Panc1 (cell line): ENCODE measurements around the gene PRR4. TPM values are rescaled to one million over a fixed set of nuclear protein-coding genes. Genes with fewer than 3 reads are reported as not detected.

ENCODE experiments used
- ATAC-seq: fragments of 200-7000 bp; cut with Tn5 transposase; 2 replicates; pipeline ENCODE4 v1.9.1; 2020; ENCODE audit warnings: mild to moderate bottlenecking, moderate library complexity
- BruUV-seq: library from RNA; stranded (reverse); fragments of 400-500 nt; replicated peaks from 2 replicates; lab custom pipeline; 2021; lab: Mats Ljungman, UMichigan
- CTCF ChIA-PET: fragments of 300-600 bp; sonication (Branson Sonifier 250); formaldehyde crosslinking; loops from one replicate; lab custom pipeline; 2022; ENCODE audit warnings: antibody characterized with exemption; lab: Charles Lee
- POLR2A ChIA-PET: fragments of 300-600 bp; sonication (Branson Sonifier 250); formaldehyde crosslinking; loops from one replicate; lab custom pipeline; 2022; ENCODE audit warnings: antibody characterized with exemption; lab: Charles Lee
- DNase-seq: peaks from one replicate; pipeline ENCODE4 v3.0.0-alpha.2; 2010; ENCODE audit warnings: low read depth, low spot score
- H3K27ac ChIP-seq: 2 replicates; pipeline ENCODE4 v1.5.1; 2011; ENCODE audit warnings: mild to moderate bottlenecking, low read length, inconsistent platforms
- H3K27me3 ChIP-seq: fragments of 200-500 bp; sonication (Bioruptor generic); 2 replicates; pipeline ENCODE4 v1.6.0; 2014; ENCODE audit warnings: low read length, inconsistent platforms; ENCODE audit not compliant: control insufficient read depth, insufficient read depth
- H3K36me3 ChIP-seq: fragments of 200-500 bp; sonication (Bioruptor generic); 2 replicates; pipeline ENCODE4 v1.5.1; 2014; ENCODE audit warnings: inconsistent platforms, mild to moderate bottlenecking, low read length, moderate library complexity; ENCODE audit not compliant: control insufficient read depth, insufficient read depth
- H3K4me1 ChIP-seq: 2 replicates; pipeline ENCODE4 v1.5.1; 2011; ENCODE audit warnings: inconsistent platforms, mild to moderate bottlenecking, low read length, moderate library complexity; ENCODE audit not compliant: control insufficient read depth, insufficient read depth
- H3K4me3 ChIP-seq, 2 experiments: 2 replicates each; pipeline ENCODE4 v1.5.1; 2011 to 2012; ENCODE audit warnings: low read depth in 2 of 2, low read length in 2 of 2, mild to moderate bottlenecking in 2 of 2, inconsistent platforms in 1 of 2, moderate library complexity in 1 of 2
- H3K9me3 ChIP-seq: fragments of 200-500 bp; sonication (Bioruptor generic); 2 replicates; pipeline ENCODE4 v1.5.1; 2014; ENCODE audit warnings: low read depth, mild to moderate bottlenecking, inconsistent platforms, low read length, moderate library complexity; ENCODE audit not compliant: control insufficient read depth, insufficient read depth
- POLR2AphosphoS5 ChIP-seq: IDR thresholded peaks from 2 replicates; pipeline ENCODE4 v1.6.1; 2012; ENCODE audit warnings: mild to moderate bottlenecking, low read depth, low read length, moderate library complexity
- SIN3A ChIP-seq: IDR thresholded peaks from 2 replicates; pipeline ENCODE4 v1.6.1; 2012; ENCODE audit warnings: low read depth, mild to moderate bottlenecking, low read length, moderate library complexity, borderline replicate concordance; ENCODE audit not compliant: insufficient read depth
- TCF7L2 ChIP-seq: IDR thresholded peaks from 2 replicates; pipeline ENCODE4 v1.6.1; 2011; ENCODE audit warnings: mild to moderate bottlenecking, low read depth, low read length, inconsistent platforms
- in situ Hi-C: cut with HindIII; loops from 2 replicates; pipeline ENCODE4 v1.10.0; 2016; ENCODE audit warnings: low sequenced_read_pairs, low pct_unique_long_range_greater_than_20kb
- intact Hi-C: fragments of 100-400 bp; cut with micrococcal nuclease; formaldehyde crosslinking; loops from one replicate; pipeline ENCODE4 v1.10.0; 2022; ENCODE audit not compliant: unreplicated experiment
- total RNA-seq: library from RNA; stranded (reverse); gene quantifications from one replicate; pipeline ENCODE4 v1.2.1, GENCODE V29; 2021; ENCODE audit not compliant: unreplicated experiment
- TF ChIP-seq, protein P1 (sequence below): fragments of 450-650 bp; IDR thresholded peaks from 2 replicates; pipeline ENCODE4 v1.5.1; 2017; ENCODE audit warnings: mild to moderate bottlenecking
- TF ChIP-seq, protein P2 (sequence below), 2 experiments: IDR thresholded peaks; 2 replicates each; pipeline ENCODE4 v1.6.1; 2011 to 2012; ENCODE audit warnings: low read depth in 2 of 2, control low read depth in 1 of 2, low read length in 1 of 2, mild to moderate bottlenecking in 1 of 2, moderate library complexity in 1 of 2; ENCODE audit not compliant: insufficient read depth in 1 of 2

PRR4 gene
- total RNA-seq, 1 experiment from 2014 or later: 1.1 TPM

DNA sequence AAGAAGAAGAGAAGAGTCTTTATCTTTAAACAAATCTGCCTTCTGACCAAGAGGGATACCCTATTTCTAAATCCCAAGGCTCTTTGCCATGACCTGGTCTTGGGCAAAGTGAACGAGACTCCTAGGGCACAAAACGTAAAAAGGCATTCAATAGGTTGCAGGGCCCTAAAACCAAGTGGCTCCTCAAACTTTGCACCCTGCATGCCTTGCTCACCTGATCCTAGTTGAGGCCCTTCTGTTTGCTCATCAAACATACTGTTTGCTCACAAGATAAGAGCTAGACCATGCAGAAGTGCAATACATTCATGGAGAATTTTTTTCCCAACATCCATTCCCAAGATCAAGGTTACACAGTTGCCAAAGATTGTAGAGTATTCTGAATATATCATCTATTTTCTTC is 42.7 kb upstream of the PRR4 start:
- no TSS peak for BruUV-seq
- intact Hi-C loops: no loop called here
- Histone ChIP-seq H3K4me3 (no peak overlapping the region), H3K9me3 (no peaks in the 10 kb centered on the region), H3K36me3 (no peaks in the 10 kb centered on the region), H3K27me3 (no peaks in the 10 kb centered on the region), H3K27ac (no peak overlapping the region), H3K4me1 (no peaks in the 10 kb centered on the region)
- TF ChIP-seq SIN3A (no peak), TCF7L2 (no peak), POLR2AphosphoS5 (no peak)
- TF ChIP-seq, protein P1, sequence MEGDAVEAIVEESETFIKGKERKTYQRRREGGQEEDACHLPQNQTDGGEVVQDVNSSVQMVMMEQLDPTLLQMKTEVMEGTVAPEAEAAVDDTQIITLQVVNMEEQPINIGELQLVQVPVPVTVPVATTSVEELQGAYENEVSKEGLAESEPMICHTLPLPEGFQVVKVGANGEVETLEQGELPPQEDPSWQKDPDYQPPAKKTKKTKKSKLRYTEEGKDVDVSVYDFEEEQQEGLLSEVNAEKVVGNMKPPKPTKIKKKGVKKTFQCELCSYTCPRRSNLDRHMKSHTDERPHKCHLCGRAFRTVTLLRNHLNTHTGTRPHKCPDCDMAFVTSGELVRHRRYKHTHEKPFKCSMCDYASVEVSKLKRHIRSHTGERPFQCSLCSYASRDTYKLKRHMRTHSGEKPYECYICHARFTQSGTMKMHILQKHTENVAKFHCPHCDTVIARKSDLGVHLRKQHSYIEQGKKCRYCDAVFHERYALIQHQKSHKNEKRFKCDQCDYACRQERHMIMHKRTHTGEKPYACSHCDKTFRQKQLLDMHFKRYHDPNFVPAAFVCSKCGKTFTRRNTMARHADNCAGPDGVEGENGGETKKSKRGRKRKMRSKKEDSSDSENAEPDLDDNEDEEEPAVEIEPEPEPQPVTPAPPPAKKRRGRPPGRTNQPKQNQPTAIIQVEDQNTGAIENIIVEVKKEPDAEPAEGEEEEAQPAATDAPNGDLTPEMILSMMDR: no peak
- TF ChIP-seq, protein P2, sequence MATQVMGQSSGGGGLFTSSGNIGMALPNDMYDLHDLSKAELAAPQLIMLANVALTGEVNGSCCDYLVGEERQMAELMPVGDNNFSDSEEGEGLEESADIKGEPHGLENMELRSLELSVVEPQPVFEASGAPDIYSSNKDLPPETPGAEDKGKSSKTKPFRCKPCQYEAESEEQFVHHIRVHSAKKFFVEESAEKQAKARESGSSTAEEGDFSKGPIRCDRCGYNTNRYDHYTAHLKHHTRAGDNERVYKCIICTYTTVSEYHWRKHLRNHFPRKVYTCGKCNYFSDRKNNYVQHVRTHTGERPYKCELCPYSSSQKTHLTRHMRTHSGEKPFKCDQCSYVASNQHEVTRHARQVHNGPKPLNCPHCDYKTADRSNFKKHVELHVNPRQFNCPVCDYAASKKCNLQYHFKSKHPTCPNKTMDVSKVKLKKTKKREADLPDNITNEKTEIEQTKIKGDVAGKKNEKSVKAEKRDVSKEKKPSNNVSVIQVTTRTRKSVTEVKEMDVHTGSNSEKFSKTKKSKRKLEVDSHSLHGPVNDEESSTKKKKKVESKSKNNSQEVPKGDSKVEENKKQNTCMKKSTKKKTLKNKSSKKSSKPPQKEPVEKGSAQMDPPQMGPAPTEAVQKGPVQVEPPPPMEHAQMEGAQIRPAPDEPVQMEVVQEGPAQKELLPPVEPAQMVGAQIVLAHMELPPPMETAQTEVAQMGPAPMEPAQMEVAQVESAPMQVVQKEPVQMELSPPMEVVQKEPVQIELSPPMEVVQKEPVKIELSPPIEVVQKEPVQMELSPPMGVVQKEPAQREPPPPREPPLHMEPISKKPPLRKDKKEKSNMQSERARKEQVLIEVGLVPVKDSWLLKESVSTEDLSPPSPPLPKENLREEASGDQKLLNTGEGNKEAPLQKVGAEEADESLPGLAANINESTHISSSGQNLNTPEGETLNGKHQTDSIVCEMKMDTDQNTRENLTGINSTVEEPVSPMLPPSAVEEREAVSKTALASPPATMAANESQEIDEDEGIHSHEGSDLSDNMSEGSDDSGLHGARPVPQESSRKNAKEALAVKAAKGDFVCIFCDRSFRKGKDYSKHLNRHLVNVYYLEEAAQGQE (IDR thresholded peaks at IDR 0.05; ENCODE audit: insufficient read depth in 1 of 2, low read depth in 2 of 2, low read length in 1 of 2): no peak
- ATAC-seq (no peak), DNase-seq (no peak)
- in situ Hi-C loops: no loop called here
- CTCF ChIA-PET: no interaction called here
- POLR2A ChIA-PET: no interaction called here

DNA sequence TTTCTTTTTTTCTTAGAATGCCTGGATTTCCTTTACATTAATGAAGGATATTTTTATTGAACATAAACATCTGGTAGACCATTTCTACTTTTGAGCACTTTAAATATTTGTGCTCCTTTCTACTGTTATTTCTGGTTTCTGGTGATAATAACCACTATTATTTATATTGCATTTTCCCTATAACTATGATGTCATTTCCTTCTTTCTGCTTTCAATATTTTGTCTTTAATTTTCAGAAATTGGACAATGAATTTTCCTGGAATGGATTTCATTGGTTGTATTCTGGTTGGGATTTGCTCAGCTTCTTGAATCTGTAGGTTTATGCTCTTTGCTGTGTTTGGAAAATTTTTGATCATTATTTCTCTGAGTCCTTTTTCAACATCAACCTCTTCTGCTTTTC is 40.0 kb upstream of the PRR4 start:
- ChIA-PET CTCF (no interaction called here), POLR2A (no interaction called here)
- intact Hi-C loops (no loop called here), in situ Hi-C loops (no loop called here)
- no peak for ATAC-seq
- Histone ChIP-seq H3K9me3 (no peaks in the 10 kb centered on the region), H3K4me1 (no peaks in the 10 kb centered on the region), H3K4me3 (no peak overlapping the region), H3K36me3 (no peaks in the 10 kb centered on the region), H3K27ac (no peak overlapping the region), H3K27me3 (no peaks in the 10 kb centered on the region)
- no peak for TF ChIP-seq TCF7L2
- TF ChIP-seq SIN3A: no peak
- TF ChIP-seq, protein P1: no peak
- TSS peak; percentile 44 for BruUV-seq
- DNase-seq: no peak
